K562 (cell line): ENCODE measurements around the gene PDZRN3. TPM values are rescaled to one million over a fixed set of nuclear protein-coding genes. Genes with fewer than 3 reads are reported as not detected.

Source experiments
- ATAC-seq: fragments of 200-7000 bp; cut with Tn5 transposase; 3 replicates; pipeline ENCODE4 v1.9.1; 2020; ENCODE audit warnings: moderate library complexity
- BruUV-seq: library from RNA; stranded (reverse); fragments of 400-500 nt; replicated peaks from 2 replicates; lab custom pipeline; 2021; lab: Mats Ljungman, UMichigan
- CTCF ChIA-PET: fragments of 300-600 bp; formaldehyde crosslinking; extraction: SDS; loops from one replicate; lab custom pipeline; 2021; ENCODE audit warnings: low intra/inter-chr PET ratio; lab: Yijun Ruan, JAX
- POLR2A ChIA-PET: fragments of 300-600, 350-650 bp; sonication (Branson Sonifier 250); formaldehyde crosslinking; extraction: SDS; loops from one replicate; lab custom pipeline; 2021; ENCODE audit warnings: antibody characterized with exemption, inconsistent platforms; lab: Yijun Ruan, JAX
- DNase-seq, 4 experiments: peaks; one replicate each; pipeline versions ENCODE4 v3.0.0 to v3.0.0-alpha.2; 2011 to 2018; ENCODE audit warnings: low spot score in 3 of 4, mixed read lengths in 3 of 4; ENCODE audit errors: extremely low read depth in 1 of 4
- FAIRE-seq: peaks from 2 replicates; lab custom pipeline; 2011; peaks lifted over from hg19 to GRCh38; lab: Jason Lieb, UNC
- H2AFZ ChIP-seq: 2 replicates; pipeline ENCODE4 v1.6.0; 2011; ENCODE audit warnings: low read depth, low read length, control low read depth, inconsistent platforms
- H3K27ac ChIP-seq: fragments of 200-600 bp; 3 replicates; pipeline ENCODE4 v1.8.0; 2011; ENCODE audit warnings: low read depth, mild to moderate bottlenecking, control low read depth, inconsistent platforms, low read length, moderate library complexity, mixed read lengths; ENCODE audit errors: extremely low read depth
- H3K27me3 ChIP-seq, 2 experiments: fragments of 300-600 bp in 1 of 2; 2 replicates in 1 of 2; 3 replicates in 1 of 2; pipeline versions ENCODE4 v1.6.0 to v1.8.0; 2011; ENCODE audit warnings: inconsistent platforms in 2 of 2, low read length in 2 of 2, mild to moderate bottlenecking in 1 of 2, mixed read lengths in 1 of 2, moderate library complexity in 1 of 2; ENCODE audit not compliant: control insufficient read depth in 2 of 2, insufficient read depth in 2 of 2
- H3K36me3 ChIP-seq: fragments of 300-600 bp; 3 replicates; pipeline ENCODE4 v1.8.0; 2011; ENCODE audit warnings: mild to moderate bottlenecking, low read length, inconsistent platforms; ENCODE audit not compliant: control insufficient read depth, insufficient read depth
- H3K4me1 ChIP-seq, 2 experiments: fragments of 200-600 bp in 1 of 2; replicated peaks in 1 of 2; 2 replicates in 1 of 2; 3 replicates in 1 of 2; pipeline versions ENCODE4 v1.5.1 to v1.8.0; 2011; ENCODE audit warnings: inconsistent platforms in 2 of 2, low read length in 2 of 2, mild to moderate bottlenecking in 1 of 2, mixed read lengths in 1 of 2, moderate library complexity in 1 of 2; ENCODE audit not compliant: control insufficient read depth in 2 of 2, insufficient read depth in 2 of 2
- H3K4me2 ChIP-seq: 2 replicates; pipeline ENCODE4 v1.6.1; 2011; ENCODE audit warnings: low read length, control low read depth, inconsistent platforms, mixed read lengths; ENCODE audit not compliant: insufficient read depth
- H3K4me3 ChIP-seq: fragments of 200-600 bp; sonication (generic), shearing (Covaris generic); 2 replicates; pipeline ENCODE4 v1.5.1; 2016; ENCODE audit warnings: control low read depth, inconsistent platforms
- H3K79me2 ChIP-seq: fragments of 200-600 bp; 3 replicates; pipeline ENCODE4 v1.8.0; 2011; ENCODE audit warnings: low read length, inconsistent platforms; ENCODE audit not compliant: control insufficient read depth, insufficient read depth
- H3K9ac ChIP-seq, 2 experiments: 2 replicates each; pipeline versions ENCODE4 v1.6.0 to v1.6.1; 2011; ENCODE audit warnings: low read depth in 2 of 2, low read length in 2 of 2, control low read depth in 1 of 2, inconsistent platforms in 1 of 2, mild to moderate bottlenecking in 1 of 2, mixed read lengths in 1 of 2; ENCODE audit not compliant: insufficient read depth in 1 of 2
- H3K9me1 ChIP-seq: one replicate; pipeline ENCODE4 v1.6.0; 2011; ENCODE audit warnings: inconsistent platforms, mild to moderate bottlenecking, low read length, moderate library complexity; ENCODE audit not compliant: control insufficient read depth, insufficient read depth
- H3K9me3 ChIP-seq: replicated peaks from 2 replicates; pipeline ENCODE4 v1.5.1; 2011; ENCODE audit warnings: low read depth, low read length, inconsistent platforms; ENCODE audit not compliant: control insufficient read depth, insufficient read depth
- H4K20me1 ChIP-seq: replicated peaks from 2 replicates; pipeline ENCODE4 v1.6.1; 2011; ENCODE audit warnings: low read length, inconsistent platforms, mixed read lengths; ENCODE audit not compliant: control insufficient read depth, insufficient read depth
- CEBPB ChIP-seq: fragments of 450-650 bp; IDR thresholded peaks from 2 replicates; pipeline ENCODE4 v1.6.1; 2016; ENCODE audit warnings: missing genetic modification characterization, missing compliant biosample characterization
- E2F3 ChIP-seq: fragments of 250-450 bp; sonication (Bioruptor Pico); IDR thresholded peaks from 2 replicates; pipeline ENCODE4 v1.4.0; 2020; ENCODE audit warnings: mild to moderate bottlenecking
- ELF2 ChIP-seq: fragments of 250-450 bp; sonication (Bioruptor Pico); IDR thresholded peaks from 2 replicates; pipeline ENCODE4 v1.5.0; 2021; ENCODE audit warnings: mild to moderate bottlenecking
- FOXK1 ChIP-seq: sonication (generic); formaldehyde crosslinking; IDR thresholded peaks from 2 replicates; pipeline ENCODE4 v1.8.0; 2022; ENCODE audit warnings: missing genetic modification reagents, mild to moderate bottlenecking, borderline replicate concordance
- HMGXB4 ChIP-seq: sonication (generic); formaldehyde crosslinking; IDR thresholded peaks from 2 replicates; pipeline ENCODE4 v1.8.1; 2023; ENCODE audit warnings: mild to moderate bottlenecking, missing genetic modification reagents
- KLF1 ChIP-seq: fragments of 450-650 bp; IDR thresholded peaks from 2 replicates; pipeline ENCODE4 v1.6.1; 2016; ENCODE audit warnings: missing genetic modification characterization, missing compliant biosample characterization
- LCOR ChIP-seq: sonication (generic); formaldehyde crosslinking; IDR thresholded peaks from 2 replicates; pipeline ENCODE4 v1.8.0; 2022; ENCODE audit warnings: mild to moderate bottlenecking, missing genetic modification reagents
- ZBTB7A ChIP-seq: IDR thresholded peaks from 2 replicates; pipeline ENCODE4 v1.6.1; 2011; ENCODE audit warnings: low read depth, mild to moderate bottlenecking, low read length, moderate library complexity, borderline replicate concordance; ENCODE audit not compliant: control insufficient read depth
- ZEB2 ChIP-seq: fragments of 450-650 bp; IDR thresholded peaks from 2 replicates; pipeline ENCODE4 v1.6.1; 2016
- ZFP30 ChIP-seq: fragments of 250-450 bp; sonication (Bioruptor Pico); IDR thresholded peaks from 2 replicates; pipeline ENCODE4 v1.8.0; 2022; ENCODE audit warnings: moderate library complexity, mild to moderate bottlenecking, inconsistent platforms, borderline replicate concordance
- ZNF668 ChIP-seq: fragments of 250-450 bp; sonication (Bioruptor Pico); IDR thresholded peaks from 2 replicates; pipeline ENCODE4 v1.8.0; 2022; ENCODE audit warnings: mild to moderate bottlenecking, inconsistent platforms
- ZNF785 ChIP-seq: fragments of 250-450 bp; sonication (Bioruptor Pico); IDR thresholded peaks from 2 replicates; pipeline ENCODE4 v1.4.0; 2020; ENCODE audit warnings: mild to moderate bottlenecking
- WGBS: fragments of 100-300 bp; shearing (Covaris generic); methylation state at CpG from one replicate; pipeline ENCODE4 v1.1.6; 2016; ENCODE audit warnings: low coverage, mixed read lengths; ENCODE audit not compliant: insufficient coverage; ENCODE audit errors: missing lambda C conversion rate; 5-methylcytosine and 5-hydroxymethylcytosine counted together
- in situ Hi-C: fragments of 300-500 bp; cut with MboI; formaldehyde crosslinking; loops from 4 replicates; pipeline ENCODE4 v1.15.0; 2018; ENCODE audit warnings: inconsistent platforms, mixed read lengths
- intact Hi-C: fragments of 100-400 bp; cut with micrococcal nuclease; formaldehyde crosslinking; loops from 2 replicates; pipeline ENCODE4 v1.14.2; 2022
- polyA plus RNA-seq, 8 experiments: library from polyadenylated mRNA; depleted of rRNA in 4 of 8; stranded (reverse) in 5 of 8; unstranded in 3 of 8; fragments of >200 nt; fragmentation: Nextera tagmentation in 2 of 8; fragmentation: Illumina TruSeq in 1 of 8; extraction: Ambion mirVana in 2 of 8; extraction: Trizol in 1 of 8; gene quantifications; 2 replicates each; pipeline versions ENCODE4 v1.2.1 to v1.2.3, GENCODE V29; 2011 to 2014; ENCODE audit warnings: inconsistent platforms in 1 of 8, missing spikeins in 1 of 8
- total RNA-seq, 7 experiments: library from RNA; depleted of rRNA in 6 of 7; stranded (reverse); fragments of >200 nt in 6 of 7; fragmentation: Illumina TruSeq in 2 of 7; extraction: Trizol in 2 of 7; gene quantifications; 2 replicates each; pipeline versions ENCODE4 v1.2.1 to v1.2.3, GENCODE V29; 2011 to 2021; ENCODE audit warnings: low replicate concordance in 1 of 7

Gene PDZRN3
- total and polyA plus RNA-seq, 9 of the 15 experiments (the other 6 are each of a cell fraction or from before 2014, with no cell fraction given): 0.16 TPM; not detected in 8

DNA sequence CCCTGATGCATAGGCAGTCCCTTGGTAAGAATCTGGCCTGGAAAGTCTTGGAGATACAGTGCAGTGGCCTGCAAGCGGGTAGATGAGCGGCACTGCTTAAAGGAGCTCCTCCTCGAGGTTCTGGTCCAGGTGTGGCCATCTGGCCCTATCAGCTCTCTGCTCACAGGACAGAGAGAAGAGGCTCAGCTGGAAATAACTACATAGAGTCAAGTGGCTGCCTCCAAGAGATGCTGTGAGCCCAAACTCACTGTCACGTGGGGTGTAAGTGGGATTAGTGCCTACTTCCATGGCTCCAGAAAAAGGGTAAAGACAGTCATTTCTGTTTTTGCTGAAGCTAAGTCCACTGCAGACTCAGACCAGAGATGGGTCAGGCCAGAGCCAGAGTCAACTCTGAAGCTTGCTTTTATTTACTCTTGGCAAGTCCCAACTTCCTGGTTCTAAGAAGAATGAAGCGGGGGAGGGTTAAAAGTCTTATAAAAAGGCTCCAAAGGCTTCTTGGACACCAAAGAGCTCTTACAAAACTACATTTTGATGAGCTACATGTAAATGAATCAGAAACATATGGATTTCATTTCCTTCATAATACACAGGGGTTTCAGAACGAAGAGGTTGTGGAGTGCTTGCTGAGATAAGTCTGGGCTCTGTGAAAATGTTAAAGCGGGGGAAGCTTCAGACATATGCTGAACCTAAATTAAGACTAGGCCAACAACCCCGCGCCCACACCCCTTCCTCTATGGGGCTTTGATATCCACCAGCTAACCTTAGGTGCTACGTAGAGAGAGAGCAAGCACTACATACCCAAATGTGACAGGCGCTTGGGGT is 77.1 kb downstream of the PDZRN3 start (continued):
- TF ChIP-seq E2F3 (CRISPR knock-in tag) (no peak), KLF1 (tag) (no peak), ZNF785 (CRISPR knock-in tag) (no peak), HMGXB4 (no peak), ZFP30 (CRISPR knock-in tag) (no peak), FOXK1 (CRISPR knock-in tag) (no peak), ELF2 (CRISPR knock-in tag) (no peak), ZNF668 (CRISPR knock-in tag) (no peak), LCOR (CRISPR knock-in tag) (no peak)

- in situ Hi-C loops: no loop called here
- Histone ChIP-seq H3K27ac (no peak overlapping the region), H3K79me2 (no peaks in the 10 kb centered on the region), H3K9ac (no peak overlapping the region), H3K4me3 (no peak overlapping the region), H3K36me3 (no peaks in the 10 kb centered on the region), H3K4me1 (no peaks in the 10 kb centered on the region), H4K20me1 (no peaks in the 10 kb centered on the region), H3K4me2 (no peak overlapping the region), H3K9me1 (no peaks in the 10 kb centered on the region), H2AFZ (no peak overlapping the region), H3K27me3 (no peaks in the 10 kb centered on the region), H3K9me3 (no peaks in the 10 kb centered on the region)
- FAIRE-seq (no peak), ATAC-seq (no peak), DNase-seq (no peak)
- WGBS: 0% methylated on average over 3 of the region's 3 CpGs
- ChIA-PET POLR2A (interaction anchor here (1.3 kb wide), 1 partner anchor 10 kb away, joined by 4 read pairs; no protein-coding TSS in a partner anchor), CTCF (no interaction called here)
- no TSS peak for BruUV-seq
- intact Hi-C loops: no loop called here
- TF ChIP-seq ZEB2: no peak
- no peak for TF ChIP-seq ZBTB7A
- TF ChIP-seq CEBPB (tag): no peak
Observed at GRCh38 chr3:73546961-73547360, 77.8 kb downstream of the PDZRN3 start.
